ENCODE measurements around the gene CCDC178.

Gene CCDC178

DNA sequence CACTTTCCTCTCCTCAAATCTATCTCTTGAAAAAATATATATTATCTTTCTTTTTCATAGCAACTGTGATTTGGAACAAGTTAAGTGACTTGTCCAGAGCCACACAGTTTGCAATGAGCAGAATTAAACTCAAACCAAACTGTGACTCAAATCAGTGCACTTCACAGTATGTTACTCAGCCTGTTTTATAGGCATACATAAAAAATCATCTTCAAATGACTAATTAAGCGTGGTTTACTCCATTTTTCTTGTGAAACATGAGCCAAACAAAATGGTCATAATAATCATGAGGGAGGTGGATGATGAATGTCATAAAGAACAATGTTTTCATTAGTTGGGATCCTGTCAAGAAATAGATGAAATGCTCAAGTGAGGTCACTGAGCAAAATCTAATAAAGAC is 6.1 kb upstream of the CCDC178 start:
- TF ChIP-seq FOXP2 (optimal IDR thresholded peaks at IDR 0.05; ENCODE audit: borderline replicate concordance, extremely low read depth, extremely low read length, insufficient read depth) (no peak), SIN3A (IDR thresholded peaks at IDR 0.05; ENCODE audit: borderline replicate concordance, insufficient read depth, low read length) (no peak), TAF1 (IDR thresholded peaks at IDR 0.05; ENCODE audit: borderline replicate concordance, insufficient read depth, low read length) (no peak), POLR2AphosphoS5 (IDR thresholded peaks at IDR 0.05; ENCODE audit: low read depth, low read length) (no peak)
- TF ChIP-seq, protein P1, sequence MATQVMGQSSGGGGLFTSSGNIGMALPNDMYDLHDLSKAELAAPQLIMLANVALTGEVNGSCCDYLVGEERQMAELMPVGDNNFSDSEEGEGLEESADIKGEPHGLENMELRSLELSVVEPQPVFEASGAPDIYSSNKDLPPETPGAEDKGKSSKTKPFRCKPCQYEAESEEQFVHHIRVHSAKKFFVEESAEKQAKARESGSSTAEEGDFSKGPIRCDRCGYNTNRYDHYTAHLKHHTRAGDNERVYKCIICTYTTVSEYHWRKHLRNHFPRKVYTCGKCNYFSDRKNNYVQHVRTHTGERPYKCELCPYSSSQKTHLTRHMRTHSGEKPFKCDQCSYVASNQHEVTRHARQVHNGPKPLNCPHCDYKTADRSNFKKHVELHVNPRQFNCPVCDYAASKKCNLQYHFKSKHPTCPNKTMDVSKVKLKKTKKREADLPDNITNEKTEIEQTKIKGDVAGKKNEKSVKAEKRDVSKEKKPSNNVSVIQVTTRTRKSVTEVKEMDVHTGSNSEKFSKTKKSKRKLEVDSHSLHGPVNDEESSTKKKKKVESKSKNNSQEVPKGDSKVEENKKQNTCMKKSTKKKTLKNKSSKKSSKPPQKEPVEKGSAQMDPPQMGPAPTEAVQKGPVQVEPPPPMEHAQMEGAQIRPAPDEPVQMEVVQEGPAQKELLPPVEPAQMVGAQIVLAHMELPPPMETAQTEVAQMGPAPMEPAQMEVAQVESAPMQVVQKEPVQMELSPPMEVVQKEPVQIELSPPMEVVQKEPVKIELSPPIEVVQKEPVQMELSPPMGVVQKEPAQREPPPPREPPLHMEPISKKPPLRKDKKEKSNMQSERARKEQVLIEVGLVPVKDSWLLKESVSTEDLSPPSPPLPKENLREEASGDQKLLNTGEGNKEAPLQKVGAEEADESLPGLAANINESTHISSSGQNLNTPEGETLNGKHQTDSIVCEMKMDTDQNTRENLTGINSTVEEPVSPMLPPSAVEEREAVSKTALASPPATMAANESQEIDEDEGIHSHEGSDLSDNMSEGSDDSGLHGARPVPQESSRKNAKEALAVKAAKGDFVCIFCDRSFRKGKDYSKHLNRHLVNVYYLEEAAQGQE (IDR thresholded peaks at IDR 0.05; ENCODE audit: insufficient read depth in 1 of 2, low read depth in 2 of 2, low read length in 2 of 2): no peak

DNA sequence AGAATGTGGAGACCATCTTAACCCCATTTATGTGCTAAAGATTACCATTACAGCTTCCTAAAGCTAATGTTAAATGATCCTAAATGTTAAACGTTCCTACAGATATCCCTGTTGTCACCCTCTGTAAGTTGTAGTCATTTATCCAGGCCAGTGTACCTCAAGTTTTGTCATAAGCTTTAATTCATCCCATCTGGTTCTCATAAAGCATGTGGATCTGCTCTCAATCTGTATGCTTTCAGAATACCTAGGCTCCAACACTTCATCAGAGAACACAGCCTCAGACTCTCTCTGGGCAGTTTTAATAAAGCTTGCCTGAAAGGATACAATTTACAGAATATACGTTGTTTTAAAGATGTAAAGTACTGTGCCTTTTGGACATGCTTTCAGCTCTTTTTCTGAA is 4.2 kb upstream of the CCDC178 start:
- TF ChIP-seq, protein P1 (IDR thresholded peaks at IDR 0.05; ENCODE audit: insufficient read depth in 1 of 2, low read depth in 2 of 2, low read length in 2 of 2): no peak
- TF ChIP-seq TAF1 (IDR thresholded peaks at IDR 0.05; ENCODE audit: borderline replicate concordance, insufficient read depth, low read length) (no peak), POLR2AphosphoS5 (IDR thresholded peaks at IDR 0.05; ENCODE audit: low read depth, low read length) (no peak), SIN3A (IDR thresholded peaks at IDR 0.05; ENCODE audit: borderline replicate concordance, insufficient read depth, low read length) (no peak), FOXP2 (optimal IDR thresholded peaks at IDR 0.05; ENCODE audit: borderline replicate concordance, extremely low read depth, extremely low read length, insufficient read depth) (no peak)

DNA sequence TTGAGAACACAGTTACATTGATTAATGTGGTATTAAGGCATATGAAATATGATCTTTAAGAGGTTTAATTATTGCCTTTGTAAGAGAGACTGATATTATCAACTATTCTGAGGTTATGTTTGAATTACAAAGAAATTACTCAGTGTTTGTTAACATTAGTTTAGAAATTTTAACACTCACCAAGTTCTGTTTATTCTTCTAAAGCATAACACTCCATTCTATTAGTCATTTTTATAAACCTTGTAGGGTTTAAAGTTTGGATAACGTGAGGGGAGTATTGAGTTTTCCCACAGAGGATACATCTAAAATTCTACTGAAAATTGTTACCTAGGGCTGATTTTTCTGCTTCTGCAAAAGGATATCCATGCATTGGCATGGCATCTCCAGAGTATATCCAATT is 7.7 kb downstream of the CCDC178 start:
- TF ChIP-seq FOXP2 (optimal IDR thresholded peaks at IDR 0.05; ENCODE audit: borderline replicate concordance, extremely low read depth, extremely low read length, insufficient read depth) (no peak), TAF1 (IDR thresholded peaks at IDR 0.05; ENCODE audit: borderline replicate concordance, insufficient read depth, low read length) (no peak), POLR2AphosphoS5 (IDR thresholded peaks at IDR 0.05; ENCODE audit: low read depth, low read length) (no peak), SIN3A (IDR thresholded peaks at IDR 0.05; ENCODE audit: borderline replicate concordance, insufficient read depth, low read length) (no peak)
- TF ChIP-seq, protein P1 (IDR thresholded peaks at IDR 0.05; ENCODE audit: insufficient read depth in 1 of 2, low read depth in 2 of 2, low read length in 2 of 2): no peak

DNA sequence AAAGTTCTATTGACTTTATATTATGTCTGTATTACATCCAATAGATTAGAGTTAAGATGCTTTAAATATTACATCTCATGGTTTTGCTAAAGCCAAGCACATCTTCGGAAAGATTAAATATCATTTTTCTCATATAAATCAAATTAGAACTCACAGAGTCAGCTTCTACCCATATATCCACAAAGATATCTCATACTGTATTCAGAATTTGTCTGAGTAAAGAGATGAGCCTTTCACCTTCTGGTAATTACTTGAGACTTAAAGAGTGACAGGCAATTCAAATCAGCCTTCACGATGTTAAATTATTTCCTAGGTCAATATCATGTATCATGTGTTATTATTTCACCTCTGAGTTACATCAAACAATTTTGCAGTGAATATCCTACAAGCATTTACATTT is 13.0 kb downstream of the CCDC178 start:
- TF ChIP-seq SIN3A (IDR thresholded peaks at IDR 0.05; ENCODE audit: borderline replicate concordance, insufficient read depth, low read length): no peak
- TF ChIP-seq POLR2AphosphoS5 (IDR thresholded peaks at IDR 0.05; ENCODE audit: low read depth, low read length): no peak
- TF ChIP-seq, protein P1 (IDR thresholded peaks at IDR 0.05; ENCODE audit: insufficient read depth in 1 of 2, low read depth in 2 of 2, low read length in 2 of 2): no peak
- no peak for TF ChIP-seq FOXP2 (optimal IDR thresholded peaks at IDR 0.05; ENCODE audit: borderline replicate concordance, extremely low read depth, extremely low read length, insufficient read depth)
- no peak for TF ChIP-seq TAF1 (IDR thresholded peaks at IDR 0.05; ENCODE audit: borderline replicate concordance, insufficient read depth, low read length)
